Mesothelial cell of epicardium (in vitro differentiated cells): Measurements from ENCODE around the gene HDAC4. TPM values are rescaled to one million over a fixed set of nuclear protein-coding genes. Genes with fewer than 3 reads are reported as not detected.

ENCODE experiments used
- DNase-seq, 2 experiments: peaks; one replicate each; pipeline ENCODE4 v3.0.0; 2021; ENCODE audit warnings: low spot score in 2 of 2; ENCODE audit not compliant: unreplicated experiment in 2 of 2
- H3K27ac Mint-ChIP-seq: 2 replicates; pipeline ENCODE4 v1.8.0; 2021; ENCODE audit warnings: mixed read lengths
- H3K27me3 Mint-ChIP-seq: 2 replicates; pipeline ENCODE4 v1.8.0; 2021; ENCODE audit warnings: low read depth, mixed read lengths
- H3K36me3 Mint-ChIP-seq: 2 replicates; pipeline ENCODE4 v1.8.0; 2021; ENCODE audit warnings: mixed read lengths
- H3K4me1 Mint-ChIP-seq: 2 replicates; pipeline ENCODE4 v1.8.0; 2021; ENCODE audit warnings: mixed read lengths
- H3K4me3 Mint-ChIP-seq: 2 replicates; pipeline ENCODE4 v1.8.0; 2021; ENCODE audit warnings: mild to moderate bottlenecking, moderate library complexity, mixed read lengths
- H3K9me3 Mint-ChIP-seq: 2 replicates; pipeline ENCODE4 v1.8.0; 2021; ENCODE audit warnings: mixed read lengths
- CTCF ChIP-seq: fragments of 200-600 bp; sonication (generic); IDR thresholded peaks from one replicate; pipeline ENCODE4 v1.5.0; 2021; ENCODE audit warnings: antibody characterized with exemption; ENCODE audit not compliant: unreplicated experiment
- total RNA-seq: library from RNA; stranded (reverse); gene quantifications from 3 replicates; pipeline ENCODE4 v1.2.1, GENCODE V29; 2021

Gene HDAC4
- total RNA-seq, 1 donor from 2014 or later, result 59.2 TPM

GRCh38 chr2:239027391-239028252, 373.2 kb downstream of the HDAC4 start:
- Mint-ChIP-seq H3K27ac (peak overlapping the region; percentile 59), H3K9me3 (peaks cover 7% of the 10 kb centered on the region), H3K4me3 (no peak overlapping the region), H3K36me3 (no peaks in the 10 kb centered on the region), H3K4me1 (peaks cover 34% of the 10 kb centered on the region), H3K27me3 (peaks cover 22% of the 10 kb centered on the region)
- no peak for DNase-seq
- TF ChIP-seq CTCF, result no peak

GRCh38 chr2:239026711-239027361, 374.0 kb downstream of the HDAC4 start:
- no peak for TF ChIP-seq CTCF
- peaks cover 3% of the 10 kb centered on the region for H3K9me3 Mint-ChIP-seq
- H3K4me3 Mint-ChIP-seq, result no peak overlapping the region
- DNase-seq, result no peak
- no peaks in the 10 kb centered on the region for H3K36me3 Mint-ChIP-seq
- peak overlapping the region; percentile 59 for H3K27ac Mint-ChIP-seq
- H3K4me1 Mint-ChIP-seq, result peaks cover 34% of the 10 kb centered on the region
- peaks cover 16% of the 10 kb centered on the region for H3K27me3 Mint-ChIP-seq

- DNase-seq, result no peak
- H3K4me1 Mint-ChIP-seq, result peaks cover 34% of the 10 kb centered on the region
These were observed 374.8 kb downstream of the HDAC4 start for GRCh38 chr2:239025951-239026461.

GRCh38 chr2:239025096-239025801, 375.6 kb downstream of the HDAC4 start:
- Mint-ChIP-seq H3K9me3 (no peaks in the 10 kb centered on the region), H3K36me3 (no peaks in the 10 kb centered on the region), H3K4me3 (no peak overlapping the region), H3K27ac (no peak overlapping the region), H3K4me1 (peaks cover 34% of the 10 kb centered on the region), H3K27me3 (peaks cover 5% of the 10 kb centered on the region)
- no peak for TF ChIP-seq CTCF
- no peak for DNase-seq

More at GRCh38 chr2:239025951-239026461, 374.8 kb downstream of the HDAC4 start:
- peaks cover 9% of the 10 kb centered on the region for H3K27me3 Mint-ChIP-seq
- H3K9me3 Mint-ChIP-seq, result no peaks in the 10 kb centered on the region
- TF ChIP-seq CTCF, result no peak
- H3K4me3 Mint-ChIP-seq, result no peak overlapping the region
- H3K36me3 Mint-ChIP-seq, result no peaks in the 10 kb centered on the region
- H3K27ac Mint-ChIP-seq, result peak overlapping the region; percentile 39

- H3K36me3 Mint-ChIP-seq, result no peaks in the 10 kb centered on the region
- peaks cover 9% of the 10 kb centered on the region for H3K27me3 Mint-ChIP-seq
- peaks cover 36% of the 10 kb centered on the region for H3K4me1 Mint-ChIP-seq
- no peak for TF ChIP-seq CTCF
- H3K4me3 Mint-ChIP-seq, result no peak overlapping the region
- no peak overlapping the region for H3K27ac Mint-ChIP-seq
- H3K9me3 Mint-ChIP-seq, result no peaks in the 10 kb centered on the region
- DNase-seq, result no peak
These were observed 376.6 kb downstream of the HDAC4 start for GRCh38 chr2:239024226-239024625.
